Hepatocyte (in vitro differentiated cells): Measurements from ENCODE around the gene CES3. TPM values are rescaled to one million over a fixed set of nuclear protein-coding genes. Genes with fewer than 3 reads are reported as not detected.
"Not testable (repeated sequence)": the region's sequence is repeated elsewhere in the genome, so short reads cannot be mapped to it uniquely, and the experiment has no call there.

Experiments used
- DNase-seq: peaks from one replicate; pipeline ENCODE4 v3.0.0-alpha.2; 2016; ENCODE audit warnings: low spot score
- H2AFZ ChIP-seq: fragments of 200-600 bp; sonication (generic); 2 replicates; pipeline ENCODE4 v1.6.0; 2016; ENCODE audit warnings: antibody characterized with exemption, mild to moderate bottlenecking
- H3K27ac ChIP-seq: fragments of 200-600 bp; sonication (generic); 2 replicates; pipeline ENCODE4 v1.5.1; 2016; ENCODE audit warnings: mild to moderate bottlenecking
- H3K27me3 ChIP-seq: fragments of 200-600 bp; sonication (generic); 2 replicates; pipeline ENCODE4 v1.6.1; 2016
- H3K36me3 ChIP-seq: fragments of 200-600 bp; sonication (generic); replicated peaks from 2 replicates; pipeline ENCODE4 v1.5.1; 2016; ENCODE audit warnings: low read depth; ENCODE audit not compliant: insufficient read depth
- H3K4me1 ChIP-seq: fragments of 200-600 bp; sonication (generic); 2 replicates; pipeline ENCODE4 v1.5.1; 2016; ENCODE audit warnings: mild to moderate bottlenecking, moderate library complexity; ENCODE audit not compliant: insufficient read depth
- H3K4me2 ChIP-seq: fragments of 200-600 bp; sonication (generic); 2 replicates; pipeline ENCODE4 v1.6.0; 2016
- H3K4me3 ChIP-seq: fragments of 200-600 bp; sonication (generic); 2 replicates; pipeline ENCODE4 v1.5.1; 2016; ENCODE audit warnings: mild to moderate bottlenecking
- H3K79me2 ChIP-seq: fragments of 200-600 bp; sonication (generic); 2 replicates; pipeline ENCODE4 v1.6.0; 2017; ENCODE audit warnings: mild to moderate bottlenecking
- H3K9me2 ChIP-seq: fragments of 200-600 bp; sonication (generic); replicated peaks from 2 replicates; pipeline ENCODE4 v1.6.0; 2017; ENCODE audit warnings: mild to moderate bottlenecking; ENCODE audit not compliant: insufficient read depth
- H3K9me3 ChIP-seq: fragments of 200-600 bp; sonication (generic); 2 replicates; pipeline ENCODE4 v1.5.1; 2016; ENCODE audit warnings: low read depth, mild to moderate bottlenecking
- H4K20me1 ChIP-seq: fragments of 200-600 bp; sonication (generic); 2 replicates; pipeline ENCODE4 v1.6.0; 2016; ENCODE audit warnings: mild to moderate bottlenecking; ENCODE audit not compliant: insufficient read depth, poor library complexity, severe bottlenecking
- EZH2 ChIP-seq: fragments of 200-600 bp; sonication (generic); IDR thresholded peaks from 2 replicates; pipeline ENCODE4 v1.6.1; 2016; ENCODE audit warnings: antibody characterized with exemption, mild to moderate bottlenecking, borderline replicate concordance
- EZH2phosphoT487 ChIP-seq: fragments of 200-600 bp; sonication (generic); IDR thresholded peaks from one replicate; pipeline ENCODE4 v1.6.1; 2018; ENCODE audit warnings: antibody characterized with exemption, mild to moderate bottlenecking, low read depth, moderate library complexity; ENCODE audit not compliant: unreplicated experiment, severe bottlenecking
- WGBS: methylation state at CpG from one replicate; pipeline ENCODE4 v1.1.6; 2016; ENCODE audit warnings: low lambda C conversion rate; ENCODE audit errors: missing lambda C conversion rate; 5-methylcytosine and 5-hydroxymethylcytosine counted together
- polyA plus RNA-seq: library from polyadenylated mRNA; unstranded; fragments of >200 nt; fragmentation: Nextera tagmentation; extraction: Ambion mirVana; gene quantifications from 2 replicates; pipeline ENCODE4 v1.2.1, GENCODE V29; 2016
- total RNA-seq: library from RNA; depleted of rRNA; stranded (reverse); fragments of >200 nt; gene quantifications from 2 replicates; pipeline ENCODE4 v1.2.3, GENCODE V29; 2014
- TF ChIP-seq, protein P1 (sequence below): fragments of 200-600 bp; sonication (generic); IDR thresholded peaks from 2 replicates; pipeline ENCODE4 v1.5.1; 2016; ENCODE audit warnings: antibody characterized with exemption, mild to moderate bottlenecking; ENCODE audit not compliant: poor library complexity

CES3 gene
- total and polyA plus RNA-seq, 2 experiments from 2014 or later = 1.7 to 3.8 TPM

DNA sequence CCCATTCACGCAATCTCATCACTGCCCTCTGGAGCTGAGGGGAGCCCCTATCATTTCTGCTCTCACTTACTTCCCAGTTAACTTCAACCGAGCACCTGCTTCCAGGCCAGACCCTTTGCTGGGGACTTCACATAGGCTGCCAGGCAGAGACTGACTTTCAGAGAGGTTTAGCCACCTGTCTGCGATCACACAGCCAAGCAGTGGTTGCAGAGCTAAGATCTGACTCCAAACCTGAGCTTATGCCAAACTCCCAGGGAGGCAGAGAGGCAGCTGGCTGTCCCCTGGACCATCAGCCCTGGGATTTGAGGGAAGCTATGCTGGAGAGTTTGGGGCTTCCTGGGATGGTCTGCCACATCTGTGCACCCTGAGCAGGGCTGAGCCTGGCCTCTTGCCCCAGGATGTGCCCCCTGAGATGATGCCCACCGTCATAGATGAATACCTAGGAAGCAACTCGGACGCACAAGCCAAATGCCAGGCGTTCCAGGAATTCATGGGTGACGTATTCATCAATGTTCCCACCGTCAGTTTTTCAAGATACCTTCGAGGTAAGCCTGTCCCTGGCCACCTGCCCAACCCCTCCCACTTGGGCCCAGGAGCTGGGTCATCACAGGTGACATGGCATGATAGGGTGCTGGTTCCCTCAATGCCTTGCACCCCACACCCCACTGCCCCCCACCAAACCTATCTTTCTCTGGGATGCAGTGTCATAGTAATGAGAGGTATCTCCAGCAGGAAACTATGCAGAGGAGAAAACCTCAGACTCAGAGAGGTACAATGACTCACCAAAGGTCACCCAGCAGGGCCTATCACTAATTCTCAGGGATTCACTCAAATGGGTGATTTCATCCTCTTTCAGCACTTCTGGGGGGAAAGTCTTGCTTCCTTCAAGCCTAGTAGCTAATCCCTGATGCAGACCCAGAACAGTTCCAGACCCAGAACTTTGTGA is 10.0 kb downstream of the CES3 start:
- Histone ChIP-seq H4K20me1 (no peaks in the 10 kb centered on the region), H3K27ac (no peak overlapping the region), H3K9me3 (no peaks in the 10 kb centered on the region), H3K27me3 (no peaks in the 10 kb centered on the region), H3K9me2 (no peaks in the 10 kb centered on the region), H3K4me1 (no peaks in the 10 kb centered on the region), H3K36me3 (no peaks in the 10 kb centered on the region), H3K4me3 (no peak overlapping the region), H3K79me2 (no peaks in the 10 kb centered on the region), H2AFZ (no peak overlapping the region), H3K4me2 (no peak overlapping the region)
- no peak for DNase-seq
- no peak for TF ChIP-seq EZH2phosphoT487
- 90% methylated on average over 10 of the region's 10 CpGs for WGBS

DNA sequence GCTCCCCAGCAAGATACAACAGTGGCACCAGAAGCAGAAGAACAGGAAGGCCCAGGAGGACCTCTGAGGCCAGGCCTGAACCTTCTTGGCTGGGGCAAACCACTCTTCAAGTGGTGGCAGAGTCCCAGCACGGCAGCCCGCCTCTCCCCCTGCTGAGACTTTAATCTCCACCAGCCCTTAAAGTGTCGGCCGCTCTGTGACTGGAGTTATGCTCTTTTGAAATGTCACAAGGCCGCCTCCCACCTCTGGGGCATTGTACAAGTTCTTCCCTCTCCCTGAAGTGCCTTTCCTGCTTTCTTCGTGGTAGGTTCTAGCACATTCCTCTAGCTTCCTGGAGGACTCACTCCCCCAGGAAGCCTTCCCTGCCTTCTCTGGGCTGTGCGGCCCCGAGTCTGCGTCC is 11.9 kb downstream of the CES3 start:
- no peak overlapping the region for H3K27ac ChIP-seq

DNA sequence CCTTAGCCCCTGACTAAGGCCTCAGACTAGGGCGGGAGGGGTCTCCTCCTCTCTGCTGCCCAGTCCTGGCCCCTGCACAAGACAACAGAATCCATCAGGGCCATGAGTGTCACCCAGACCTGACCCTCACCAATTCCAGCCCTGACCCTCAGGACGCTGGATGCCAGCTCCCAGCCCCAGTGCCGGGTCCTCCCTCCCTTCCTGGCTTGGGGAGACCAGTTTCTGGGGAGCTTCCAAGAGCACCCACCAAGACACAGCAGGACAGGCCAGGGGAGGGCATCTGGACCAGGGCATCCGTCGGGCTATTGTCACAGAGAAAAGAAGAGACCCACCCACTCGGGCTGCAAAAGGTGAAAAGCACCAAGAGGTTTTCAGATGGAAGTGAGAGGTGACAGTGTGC is 12.7 kb downstream of the CES3 start:
- no peaks in the 10 kb centered on the region for H3K36me3 ChIP-seq
- 92% methylated on average over 6 of the region's 6 CpGs for WGBS
- H3K27me3 ChIP-seq = no peaks in the 10 kb centered on the region
- no peaks in the 10 kb centered on the region for H3K9me3 ChIP-seq
- H3K4me3 ChIP-seq = no peak overlapping the region
- no peaks in the 10 kb centered on the region for H3K9me2 ChIP-seq
- H3K4me2 ChIP-seq = no peak overlapping the region
- no peaks in the 10 kb centered on the region for H3K4me1 ChIP-seq
- no peaks in the 10 kb centered on the region for H3K79me2 ChIP-seq
- no peaks in the 10 kb centered on the region for H4K20me1 ChIP-seq
- no peak for DNase-seq
- H2AFZ ChIP-seq = no peak overlapping the region
- no peak for TF ChIP-seq EZH2phosphoT487
- TF ChIP-seq, protein P1, sequence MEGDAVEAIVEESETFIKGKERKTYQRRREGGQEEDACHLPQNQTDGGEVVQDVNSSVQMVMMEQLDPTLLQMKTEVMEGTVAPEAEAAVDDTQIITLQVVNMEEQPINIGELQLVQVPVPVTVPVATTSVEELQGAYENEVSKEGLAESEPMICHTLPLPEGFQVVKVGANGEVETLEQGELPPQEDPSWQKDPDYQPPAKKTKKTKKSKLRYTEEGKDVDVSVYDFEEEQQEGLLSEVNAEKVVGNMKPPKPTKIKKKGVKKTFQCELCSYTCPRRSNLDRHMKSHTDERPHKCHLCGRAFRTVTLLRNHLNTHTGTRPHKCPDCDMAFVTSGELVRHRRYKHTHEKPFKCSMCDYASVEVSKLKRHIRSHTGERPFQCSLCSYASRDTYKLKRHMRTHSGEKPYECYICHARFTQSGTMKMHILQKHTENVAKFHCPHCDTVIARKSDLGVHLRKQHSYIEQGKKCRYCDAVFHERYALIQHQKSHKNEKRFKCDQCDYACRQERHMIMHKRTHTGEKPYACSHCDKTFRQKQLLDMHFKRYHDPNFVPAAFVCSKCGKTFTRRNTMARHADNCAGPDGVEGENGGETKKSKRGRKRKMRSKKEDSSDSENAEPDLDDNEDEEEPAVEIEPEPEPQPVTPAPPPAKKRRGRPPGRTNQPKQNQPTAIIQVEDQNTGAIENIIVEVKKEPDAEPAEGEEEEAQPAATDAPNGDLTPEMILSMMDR = no peak
- no peak for TF ChIP-seq EZH2
- no peak overlapping the region for H3K27ac ChIP-seq

More for the DNA sequence above, 11.9 kb downstream of the CES3 start:
- Histone ChIP-seq H3K4me1 (no peaks in the 10 kb centered on the region), H3K9me3 (no peaks in the 10 kb centered on the region), H3K36me3 (no peaks in the 10 kb centered on the region), H3K27me3 (no peaks in the 10 kb centered on the region), H3K79me2 (no peaks in the 10 kb centered on the region), H4K20me1 (no peaks in the 10 kb centered on the region), H2AFZ (no peak overlapping the region), H3K4me3 (no peak overlapping the region), H3K9me2 (no peaks in the 10 kb centered on the region), H3K4me2 (no peak overlapping the region)
- no peak for DNase-seq
- WGBS = 69% methylated on average over 9 of the region's 9 CpGs
- TF ChIP-seq EZH2 (no peak), EZH2phosphoT487 (no peak)
- TF ChIP-seq, protein P1 = no peak

DNA sequence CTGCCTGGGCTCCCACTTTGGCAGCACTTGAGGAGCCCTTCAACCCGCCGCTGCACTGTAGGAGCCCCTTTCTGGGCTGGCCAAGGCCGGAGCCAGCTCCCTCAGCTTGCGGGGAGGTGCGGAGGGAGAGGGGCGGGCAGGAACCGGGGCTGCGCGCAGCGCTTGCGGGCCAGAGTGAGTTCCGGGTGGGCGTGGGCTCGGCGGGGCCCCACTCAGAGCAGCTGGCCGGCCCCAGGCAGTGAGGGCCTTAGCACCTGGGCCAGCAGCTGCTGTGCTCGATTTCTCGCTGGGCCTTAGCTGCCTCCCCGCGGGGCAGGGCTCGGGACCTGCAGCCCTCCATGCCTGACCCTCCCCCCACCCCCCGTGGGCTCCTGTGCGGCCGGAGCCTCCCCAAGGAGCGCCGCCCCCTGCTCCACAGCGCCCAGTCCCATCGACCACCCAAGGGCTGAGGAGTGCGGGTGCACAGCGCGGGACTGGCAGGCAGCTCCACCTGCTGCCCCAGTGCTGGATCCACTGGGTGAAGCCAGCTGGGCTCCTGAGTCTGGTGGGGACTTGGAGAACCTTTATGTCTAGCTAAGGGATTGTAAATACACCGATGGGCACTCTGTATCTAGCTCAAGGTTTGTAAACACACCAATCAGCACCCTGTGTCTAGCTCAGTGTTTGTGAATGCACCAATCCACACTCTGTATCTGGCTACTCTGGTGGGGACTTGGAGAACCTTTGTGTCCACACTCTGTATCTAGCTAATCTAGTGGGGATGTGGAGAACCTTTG is 13.3 kb downstream of the CES3 start:
- WGBS = 96% methylated on average over 12 of the region's 32 CpGs
- H3K36me3 ChIP-seq, H3K79me2 ChIP-seq: not testable (repeated sequence)

DNA sequence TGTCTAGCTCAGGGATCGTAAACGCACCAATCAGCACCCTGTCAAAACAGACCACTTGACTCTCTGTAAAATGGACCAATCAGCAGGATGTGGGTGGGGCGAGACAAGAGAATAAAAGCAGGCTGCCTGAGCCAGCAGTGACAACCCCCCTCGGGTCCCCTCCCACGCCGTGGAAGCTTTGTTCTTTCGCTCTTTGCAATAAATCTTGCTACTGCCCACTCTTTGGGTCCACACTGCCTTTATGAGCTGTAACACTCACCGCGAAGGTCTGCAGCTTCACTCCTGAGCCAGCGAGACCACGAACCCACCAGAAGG is 13.8 kb downstream of the CES3 start:
- H3K9me3 ChIP-seq, H3K4me1 ChIP-seq, H2AFZ ChIP-seq, H3K9me2 ChIP-seq, H3K27me3 ChIP-seq, H3K4me2 ChIP-seq, H3K79me2 ChIP-seq, DNase-seq, H3K27ac ChIP-seq, H4K20me1 ChIP-seq, H3K36me3 ChIP-seq, H3K4me3 ChIP-seq: not testable (repeated sequence)
- WGBS = 79% methylated on average over 11 of the region's 11 CpGs

More for the DNA sequence above, 13.3 kb downstream of the CES3 start:
- not testable (repeated sequence) for H3K4me1 ChIP-seq, H4K20me1 ChIP-seq, H3K27ac ChIP-seq, H3K27me3 ChIP-seq, H2AFZ ChIP-seq, H3K9me3 ChIP-seq, DNase-seq, H3K4me3 ChIP-seq, H3K4me2 ChIP-seq, H3K9me2 ChIP-seq
